HepG2 (cell line): Measurements from ENCODE around the gene ALDH3A1. TPM values are rescaled to one million over a fixed set of nuclear protein-coding genes. Genes with fewer than 3 reads are reported as not detected.

Experiments
- ATAC-seq: fragments of 200-7000 bp; cut with Tn5 transposase; 3 replicates; pipeline ENCODE4 v1.9.1; 2020; ENCODE audit warnings: mild to moderate bottlenecking, moderate library complexity
- BruUV-seq: library from RNA; stranded (reverse); fragments of 400-500 nt; replicated peaks from 2 replicates; lab custom pipeline; 2021; lab: Mats Ljungman, UMichigan
- CTCF ChIA-PET: fragments of 300-600 bp; formaldehyde crosslinking; extraction: SDS; loops from one replicate; lab custom pipeline; 2021; ENCODE audit warnings: low total read pairs, inconsistent platforms, low intra/inter-chr PET ratio; lab: Yijun Ruan, JAX
- POLR2A ChIA-PET: fragments of 350-600 bp; sonication (Branson Sonifier 250); formaldehyde crosslinking; loops from one replicate; lab custom pipeline; 2020; ENCODE audit warnings: antibody characterized with exemption, inconsistent platforms; lab: Yijun Ruan, JAX
- DNase-seq: peaks from one replicate; pipeline ENCODE4 v3.0.0-alpha.2; 2015; ENCODE audit warnings: low spot score
- FAIRE-seq: peaks from 3 replicates; lab custom pipeline; 2011; peaks lifted over from hg19 to GRCh38; lab: Jason Lieb, UNC
- H2AFZ ChIP-seq: one replicate; pipeline ENCODE4 v1.6.1; 2011; ENCODE audit warnings: low read length, inconsistent platforms
- H3K27ac ChIP-seq: fragments of 300-600 bp; 3 replicates; pipeline ENCODE4 v1.8.0; 2011; ENCODE audit warnings: mixed run types, mild to moderate bottlenecking, mixed read lengths, low read length, inconsistent platforms; ENCODE audit not compliant: insufficient read depth; ENCODE audit errors: extremely low read length
- H3K27me3 ChIP-seq, 2 experiments: fragments of 200-600 bp in 1 of 2; 2 replicates in 1 of 2; 3 replicates in 1 of 2; pipeline versions ENCODE4 v1.6.0 to v1.8.0; 2011; ENCODE audit warnings: low read length in 2 of 2, mild to moderate bottlenecking in 2 of 2, moderate library complexity in 2 of 2, inconsistent platforms in 1 of 2; ENCODE audit not compliant: insufficient read depth in 2 of 2, control insufficient read depth in 1 of 2
- H3K36me3 ChIP-seq, 2 experiments: fragments of 200-600 bp in 1 of 2; replicated peaks in 1 of 2; 2 replicates in 1 of 2; 3 replicates in 1 of 2; pipeline versions ENCODE4 v1.5.1 to v1.8.0; 2011; ENCODE audit warnings: low read length in 2 of 2, inconsistent platforms in 1 of 2; ENCODE audit not compliant: insufficient read depth in 2 of 2, control insufficient read depth in 1 of 2
- H3K4me1 ChIP-seq: 2 replicates; pipeline ENCODE4 v1.5.1; 2012; ENCODE audit warnings: low read length, inconsistent platforms; ENCODE audit not compliant: insufficient read depth
- H3K4me2 ChIP-seq: 2 replicates; pipeline ENCODE4 v1.6.0; 2011; ENCODE audit warnings: low read depth, low read length, inconsistent platforms
- H3K4me3 ChIP-seq, 3 experiments: fragments of 200-600 bp in 1 of 3; sonication (generic), shearing (Covaris generic) in 1 of 3; replicated peaks in 1 of 3; 2 replicates each; pipeline ENCODE4 v1.5.1; 2011 to 2016; ENCODE audit warnings: low read length in 3 of 3, inconsistent platforms in 2 of 3, low read depth in 2 of 3, mild to moderate bottlenecking in 2 of 3, control low read depth in 1 of 3, mixed read lengths in 1 of 3; ENCODE audit not compliant: insufficient read depth in 1 of 3
- H3K79me2 ChIP-seq: one replicate; pipeline ENCODE4 v1.6.1; 2011; ENCODE audit warnings: low read length, inconsistent platforms; ENCODE audit not compliant: insufficient read depth
- H3K9ac ChIP-seq: 2 replicates; pipeline ENCODE4 v1.6.0; 2011; ENCODE audit warnings: mild to moderate bottlenecking, low read depth, low read length, inconsistent platforms; ENCODE audit not compliant: insufficient read depth
- H3K9me3 ChIP-seq: 2 replicates; pipeline ENCODE4 v1.5.1; 2012; ENCODE audit warnings: mild to moderate bottlenecking, low read length
- H4K20me1 ChIP-seq: 2 replicates; pipeline ENCODE4 v1.6.0; 2011; ENCODE audit warnings: inconsistent platforms, mild to moderate bottlenecking, low read length, moderate library complexity; ENCODE audit not compliant: insufficient read depth
- CTCF ChIP-seq: sonication (generic); formaldehyde crosslinking; IDR thresholded peaks from 2 replicates; pipeline ENCODE4 v1.5.0; 2020; ENCODE audit warnings: mild to moderate bottlenecking, missing genetic modification reagents, moderate library complexity
- EEA1 ChIP-seq: sonication (generic); formaldehyde crosslinking; IDR thresholded peaks from 2 replicates; pipeline ENCODE4 v1.5.1; 2020; ENCODE audit warnings: mild to moderate bottlenecking, missing genetic modification reagents, borderline replicate concordance
- HNF4A ChIP-seq: sonication (generic); formaldehyde crosslinking; IDR thresholded peaks from 2 replicates; pipeline ENCODE4 v1.4.0; 2020; ENCODE audit warnings: missing genetic modification reagents
- KDM5B ChIP-seq: sonication (generic); formaldehyde crosslinking; IDR thresholded peaks from 2 replicates; pipeline ENCODE4 v1.4.0; 2020; ENCODE audit warnings: missing genetic modification reagents, mild to moderate bottlenecking, borderline replicate concordance
- NR3C1 ChIP-seq: sonication (generic); formaldehyde crosslinking; IDR thresholded peaks from 2 replicates; pipeline ENCODE4 v1.4.0; 2020; ENCODE audit warnings: missing genetic modification reagents
- PHF21A ChIP-seq: sonication (generic); formaldehyde crosslinking; IDR thresholded peaks from 2 replicates; pipeline ENCODE4 v1.5.0; 2020; ENCODE audit warnings: mild to moderate bottlenecking, missing genetic modification reagents
- SALL1 ChIP-seq: sonication (generic); formaldehyde crosslinking; IDR thresholded peaks from 2 replicates; pipeline ENCODE4 v1.8.0; 2022; ENCODE audit warnings: mild to moderate bottlenecking, missing genetic modification reagents
- SP4 ChIP-seq: sonication (generic); formaldehyde crosslinking; IDR thresholded peaks from 2 replicates; pipeline ENCODE4 v1.8.1; 2023; ENCODE audit warnings: mild to moderate bottlenecking, missing genetic modification reagents
- ZFX ChIP-seq: sonication (generic); formaldehyde crosslinking; IDR thresholded peaks from 2 replicates; pipeline ENCODE4 v1.4.0; 2020; ENCODE audit warnings: mild to moderate bottlenecking, low read depth, missing genetic modification reagents, moderate library complexity
- ZMYM3 ChIP-seq: sonication (generic); formaldehyde crosslinking; IDR thresholded peaks from 2 replicates; pipeline ENCODE4 v1.5.1; 2020; ENCODE audit warnings: mild to moderate bottlenecking, missing genetic modification reagents
- ZNF18 ChIP-seq: sonication (generic); formaldehyde crosslinking; IDR thresholded peaks from 2 replicates; pipeline ENCODE4 v1.8.0; 2022; ENCODE audit warnings: mild to moderate bottlenecking, missing genetic modification reagents; ENCODE audit not compliant: insufficient replicate concordance
- ZNF292 ChIP-seq: sonication (generic); formaldehyde crosslinking; IDR thresholded peaks from 2 replicates; pipeline ENCODE4 v1.8.1; 2022; ENCODE audit warnings: mild to moderate bottlenecking, low read depth, missing genetic modification reagents, borderline replicate concordance
- ZNF337 ChIP-seq: sonication (generic); formaldehyde crosslinking; IDR thresholded peaks from 2 replicates; pipeline ENCODE4 v1.5.1; 2020; ENCODE audit warnings: missing genetic modification reagents, low read depth, mild to moderate bottlenecking, borderline replicate concordance
- ZNF572 ChIP-seq: sonication (generic); formaldehyde crosslinking; IDR thresholded peaks from 2 replicates; pipeline ENCODE4 v1.5.1; 2020; ENCODE audit warnings: mild to moderate bottlenecking, missing genetic modification reagents
- ZNF737 ChIP-seq: sonication (generic); formaldehyde crosslinking; IDR thresholded peaks from 2 replicates; pipeline ENCODE4 v1.5.0; 2020; ENCODE audit warnings: missing genetic modification reagents, mild to moderate bottlenecking, borderline replicate concordance
- ZSCAN9 ChIP-seq: IDR thresholded peaks from 2 replicates; pipeline ENCODE4 v1.6.1; 2016; ENCODE audit warnings: borderline replicate concordance
- WGBS: methylation state at CpG from one replicate; pipeline ENCODE4 v1.1.6; 2017; ENCODE audit warnings: low lambda C conversion rate; 5-methylcytosine and 5-hydroxymethylcytosine counted together
- in situ Hi-C: cut with HindIII; loops from 2 replicates; pipeline ENCODE4 v1.10.0; 2017; ENCODE audit warnings: low pct_unique_long_range_greater_than_20kb; ENCODE audit not compliant: extremely low pct_ligation_motif_present
- intact Hi-C: fragments of 100-400 bp; cut with micrococcal nuclease; formaldehyde crosslinking; loops from one replicate; pipeline ENCODE4 v1.10.0; 2022; ENCODE audit not compliant: unreplicated experiment
- polyA plus RNA-seq, 8 experiments: library from polyadenylated mRNA; depleted of rRNA in 3 of 8; stranded (reverse) in 7 of 8; unstranded in 1 of 8; fragments of >200 nt; fragmentation: Illumina TruSeq in 4 of 8; extraction: Trizol in 4 of 8; gene quantifications; 2 replicates each; pipeline versions ENCODE4 v1.2.1 to v1.2.3, GENCODE V29; 2011 to 2016; ENCODE audit warnings: low read depth in 4 of 8, missing spikeins in 1 of 8, mixed read lengths in 1 of 8; ENCODE audit not compliant: insufficient read depth in 1 of 8
- total RNA-seq, 5 experiments: library from RNA; depleted of rRNA; stranded (reverse); fragments of >200 nt; fragmentation: Illumina TruSeq; extraction: Trizol; gene quantifications; 2 replicates each; pipeline ENCODE4 v1.2.3, GENCODE V29; 2016; ENCODE audit warnings: low read depth in 1 of 5

ALDH3A1 gene
- total and polyA plus RNA-seq, 2 of the 13 experiments (the other 11 are each of a cell fraction or from before 2014, with no cell fraction given), result 0.07 to 0.62 TPM

GRCh38 chr17:19706791-19707727, 41.0 kb downstream of the ALDH3A1 start (continued):
- TF ChIP-seq ZNF337 (no peak), KDM5B (0 out of 2 replicates have a peak, but pooled peaks have one; percentile 8)

- CTCF ChIA-PET, result no interaction called here
- Histone ChIP-seq H3K4me3 (peak overlapping the region in 1 of 3 experiments; percentile 47; a peak in 1 of 6 replicates), H3K79me2 (no peaks in the 10 kb centered on the region), H3K27ac (no peak overlapping the region), H3K4me1 (peaks cover 69% of the 10 kb centered on the region), H4K20me1 (no peaks in the 10 kb centered on the region), H3K4me2 (peak overlapping the region; percentile 50), H3K36me3 (no peaks in the 10 kb centered on the region), H3K27me3 (peaks cover 0 to 15% of the 10 kb centered on the region in 2 experiments; a peak in 4 of 5 replicates), H3K9me3 (no peaks in the 10 kb centered on the region), H3K9ac (no peak overlapping the region), H2AFZ (no peak overlapping the region)
- ATAC-seq (peak; percentile 31), FAIRE-seq (no peak), DNase-seq (peak; percentile 45)
- intact Hi-C loops, result no loop called here
- BruUV-seq, result no TSS peak
- 8% methylated on average over 13 of the region's 22 CpGs for WGBS
- POLR2A ChIA-PET, result interaction anchor here (1.0 kb wide), 1 partner anchor 12 kb away, joined by 3 read pairs; no protein-coding TSS in a partner anchor
- in situ Hi-C loops, result loop anchor here (25.0 kb wide), 1 partner anchor 194 kb away; no protein-coding TSS in a partner anchor
- 0 out of 2 replicates have a peak, but pooled peaks have one; percentile 4 for TF ChIP-seq ZNF292 (CRISPR knock-in tag)
- TF ChIP-seq ZSCAN9 (CRISPR knock-in tag), result no peak
- 0 out of 2 replicates have a peak, but pooled peaks have one; percentile 58 for TF ChIP-seq EEA1 (CRISPR knock-in tag)
- no peak for TF ChIP-seq ZNF737
- TF ChIP-seq CTCF (CRISPR knock-in tag), result peak; percentile 24
- peak; percentile 35 for TF ChIP-seq ZMYM3
- TF ChIP-seq SP4 (CRISPR knock-in tag), result no peak
- 0 out of 2 replicates have a peak, but pooled peaks have one; percentile 4 for TF ChIP-seq ZFX (CRISPR knock-in tag)
- peak; percentile 25; the same call in 1 of the 2 replicates for TF ChIP-seq HNF4A (CRISPR knock-in tag)
- no peak for TF ChIP-seq SALL1 (CRISPR knock-in tag)
- TF ChIP-seq KDM5B, result peak; percentile 35; the same call in 1 of the 2 replicates
- 0 out of 2 replicates have a peak, but pooled peaks have one; percentile 11 for TF ChIP-seq ZNF572 (CRISPR knock-in tag)
- no peak for TF ChIP-seq PHF21A
- TF ChIP-seq NR3C1 (CRISPR knock-in tag), result no peak
- TF ChIP-seq ZNF18 (CRISPR knock-in tag), result peak; percentile 35
These were observed 42.0 kb downstream of the ALDH3A1 start for GRCh38 chr17:19705771-19706770.
